IMR-90 (cell line): ENCODE results near the gene ZNF750. TPM values are rescaled to one million over a fixed set of nuclear protein-coding genes. Genes with fewer than 3 reads are reported as not detected.

ENCODE experiments used
- ATAC-seq: fragments of 200-7000 bp; cut with Tn5 transposase; 2 replicates; pipeline ENCODE4 v1.9.1; 2020; ENCODE audit warnings: low read depth, mild to moderate bottlenecking, moderate library complexity
- BruUV-seq: library from RNA; stranded (reverse); fragments of 400-500 nt; replicated peaks from 2 replicates; lab custom pipeline; 2021; lab: Mats Ljungman, UMichigan
- CTCF ChIA-PET: fragments of 300-600 bp; formaldehyde crosslinking; extraction: SDS; loops from one replicate; lab custom pipeline; 2021; ENCODE audit warnings: antibody characterized with exemption; lab: Yijun Ruan, JAX
- POLR2A ChIA-PET: fragments of 300-600 bp; sonication (Branson Sonifier 250); formaldehyde crosslinking; loops from one replicate; lab custom pipeline; 2022; ENCODE audit warnings: antibody characterized with exemption; ENCODE audit not compliant: unreplicated experiment; lab: Charles Lee
- DNase-seq: peaks from one replicate; pipeline ENCODE4 v3.0.0; 2013
- H2AFZ ChIP-seq: replicated peaks from 2 replicates; pipeline ENCODE3; 2013; ENCODE audit warnings: low read length, mild to moderate bottlenecking; ENCODE audit not compliant: poor library complexity
- H2AK5ac ChIP-seq: 2 replicates; pipeline ENCODE4 v1.6.1; 2013; ENCODE audit warnings: low read depth, low read length, inconsistent platforms
- H2AK9ac ChIP-seq: replicated peaks from 2 replicates; pipeline ENCODE3; 2013; ENCODE audit warnings: mild to moderate bottlenecking, low read depth, low read length, moderate library complexity; ENCODE audit not compliant: poor library complexity
- H2BK120ac ChIP-seq: 2 replicates; pipeline ENCODE4 v1.6.1; 2013; ENCODE audit warnings: low read depth, low read length, inconsistent platforms
- H2BK15ac ChIP-seq: 3 replicates; pipeline ENCODE4 v1.6.1; 2013; ENCODE audit warnings: low read depth, low read length, inconsistent platforms
- H2BK20ac ChIP-seq: 2 replicates; pipeline ENCODE4 v1.6.1; 2013; ENCODE audit warnings: low read depth, mild to moderate bottlenecking, inconsistent platforms, low read length, moderate library complexity
- H2BK5ac ChIP-seq: 2 replicates; pipeline ENCODE4 v1.6.1; 2013; ENCODE audit warnings: mild to moderate bottlenecking, low read depth, low read length, inconsistent platforms; ENCODE audit not compliant: poor library complexity, severe bottlenecking
- H3K14ac ChIP-seq: replicated peaks from 2 replicates; pipeline ENCODE4 v1.6.1; 2013; ENCODE audit warnings: low read depth, low read length, inconsistent platforms
- H3K18ac ChIP-seq: 2 replicates; pipeline ENCODE4 v1.6.1; 2013; ENCODE audit warnings: low read depth, low read length, control low read depth
- H3K23ac ChIP-seq: 2 replicates; pipeline ENCODE4 v1.6.1; 2013; ENCODE audit warnings: low read depth, low read length, inconsistent platforms
- H3K27ac ChIP-seq: 2 replicates; pipeline ENCODE4 v1.5.1; 2013; ENCODE audit warnings: mild to moderate bottlenecking, control low read depth, low read length; ENCODE audit not compliant: insufficient read depth
- H3K27me3 ChIP-seq: 2 replicates; pipeline ENCODE4 v1.6.1; 2013; ENCODE audit warnings: low read length; ENCODE audit not compliant: control insufficient read depth, insufficient read depth
- H3K36me3 ChIP-seq: 2 replicates; pipeline ENCODE4 v1.6.1; 2013; ENCODE audit warnings: low read length, mixed read lengths; ENCODE audit not compliant: control insufficient read depth, insufficient read depth
- H3K4ac ChIP-seq: 2 replicates; pipeline ENCODE4 v1.6.1; 2013; ENCODE audit warnings: low read depth, low read length, inconsistent platforms
- H3K4me1 ChIP-seq: 2 replicates; pipeline ENCODE4 v1.6.1; 2013; ENCODE audit warnings: low read length, mixed read lengths; ENCODE audit not compliant: control insufficient read depth, insufficient read depth
- H3K4me2 ChIP-seq: 2 replicates; pipeline ENCODE4 v1.6.1; 2013; ENCODE audit warnings: low read depth, mild to moderate bottlenecking, control low read depth, low read length, moderate library complexity
- H3K4me3 ChIP-seq: 2 replicates; pipeline ENCODE4 v1.5.1; 2013; ENCODE audit warnings: low read depth, mild to moderate bottlenecking, control low read depth, low read length, moderate library complexity; ENCODE audit not compliant: insufficient read depth
- H3K56ac ChIP-seq: 2 replicates; pipeline ENCODE4 v1.6.1; 2013; ENCODE audit warnings: low read length, inconsistent platforms; ENCODE audit not compliant: insufficient read depth; ENCODE audit errors: extremely low read depth
- H3K79me1 ChIP-seq, 2 experiments: 2 replicates each; pipeline ENCODE4 v1.6.1; 2013; ENCODE audit warnings: low read length in 2 of 2, inconsistent platforms in 1 of 2, low read depth in 1 of 2
- H3K9ac ChIP-seq: 2 replicates; pipeline ENCODE4 v1.6.1; 2013; ENCODE audit warnings: low read depth, low read length, control low read depth
- H3K9me1 ChIP-seq: 2 replicates; pipeline ENCODE4 v1.6.1; 2013; ENCODE audit warnings: low read length, inconsistent platforms; ENCODE audit not compliant: insufficient read depth
- H3K9me3 ChIP-seq: 2 replicates; pipeline ENCODE4 v1.6.1; 2013; ENCODE audit warnings: low read length; ENCODE audit not compliant: control insufficient read depth, insufficient read depth
- H4K20me1 ChIP-seq: 2 replicates; pipeline ENCODE4 v1.6.1; 2013; ENCODE audit warnings: low read length, inconsistent platforms; ENCODE audit not compliant: insufficient read depth
- H4K5ac ChIP-seq: 2 replicates; pipeline ENCODE4 v1.6.1; 2013; ENCODE audit warnings: mild to moderate bottlenecking, low read depth, low read length, control low read depth
- H4K8ac ChIP-seq, 2 experiments: 2 replicates each; pipeline ENCODE4 v1.6.1; 2013; ENCODE audit warnings: low read depth in 2 of 2, low read length in 2 of 2, control low read depth in 1 of 2, inconsistent platforms in 1 of 2
- H4K91ac ChIP-seq: 2 replicates; pipeline ENCODE4 v1.6.1; 2013; ENCODE audit warnings: low read depth, low read length, inconsistent platforms; ENCODE audit not compliant: insufficient read depth
- BHLHE40 ChIP-seq: fragments of 150-350 bp; IDR thresholded peaks from 2 replicates; pipeline ENCODE4 v1.6.1; 2016; ENCODE audit warnings: mild to moderate bottlenecking, low read depth, low read length
- CEBPB ChIP-seq: IDR thresholded peaks from 2 replicates; pipeline ENCODE4 v1.6.1; 2012; ENCODE audit warnings: low read depth, low read length, improper control_type of control experiment
- CHD1 ChIP-seq: IDR thresholded peaks from 2 replicates; pipeline ENCODE4 v1.6.1; 2012; ENCODE audit warnings: low read depth, low read length, improper control_type of control experiment
- FOS ChIP-seq: fragments of 150-350 bp; IDR thresholded peaks from 2 replicates; pipeline ENCODE4 v1.6.1; 2016; ENCODE audit warnings: low read depth, low read length
- RFX5 ChIP-seq: IDR thresholded peaks from 2 replicates; pipeline ENCODE4 v1.8.0; 2012; ENCODE audit warnings: low read depth, mild to moderate bottlenecking, low read length, moderate library complexity
- WGBS, 2 experiments: methylation state at CpG; one replicate each; pipeline versions ENCODE4 v1.1.5 to v1.1.7; 2013; ENCODE audit warnings: missing lambda C conversion rate in 2 of 2; ENCODE audit not compliant: insufficient read length in 1 of 2; ENCODE audit errors: extremely low coverage in 2 of 2; 5-methylcytosine and 5-hydroxymethylcytosine counted together
- dilution Hi-C: fragments of 300-500 bp; cut with HindIII; formaldehyde crosslinking; loops from one replicate; pipeline ENCODE4 v1.14.3; 2018; ENCODE audit warnings: low sequenced_read_pairs; ENCODE audit not compliant: unreplicated experiment
- in situ Hi-C: fragments of 300-500 bp; cut with MboI; formaldehyde crosslinking; loops from 3 replicates; pipeline ENCODE4 v1.14.3; 2019; ENCODE audit warnings: low sequenced_read_pairs, inconsistent platforms, mixed read lengths
- intact Hi-C: fragments of 100-400 bp; cut with micrococcal nuclease; formaldehyde crosslinking; loops from 2 replicates; pipeline ENCODE4 v1.10.0; 2022
- polyA plus RNA-seq, 3 experiments: library from polyadenylated mRNA; depleted of rRNA; stranded (reverse); fragments of >200 nt; gene quantifications; 2 replicates each; pipeline ENCODE4 v1.2.3, GENCODE V29; 2012; ENCODE audit warnings: low replicate concordance in 1 of 3
- total RNA-seq: library from RNA; depleted of rRNA; stranded (reverse); fragments of >200 nt; gene quantifications from 2 replicates; pipeline ENCODE4 v1.2.3, GENCODE V29; 2012
- TF ChIP-seq, protein P1 (sequence below): fragments of 150-350 bp; IDR thresholded peaks from 2 replicates; pipeline ENCODE4 v1.6.1; 2017; ENCODE audit warnings: mild to moderate bottlenecking, antibody characterized with exemption, low read length, low read depth

The ZNF750 gene
- total and polyA plus RNA-seq, 2 of the 4 experiments (the other 2 are of a cell fraction): not detected

- in situ Hi-C loops (no loop called here), dilution Hi-C loops (no loop called here), intact Hi-C loops (no loop called here)
- ChIA-PET POLR2A (no interaction called here), CTCF (no interaction called here)
- no peak overlapping the region for H2AK9ac ChIP-seq
- H3K23ac ChIP-seq: no peak overlapping the region
- H2BK120ac ChIP-seq: no peak overlapping the region
- H4K20me1 ChIP-seq: no peaks in the 10 kb centered on the region
- 0 out of 2 replicates have a peak, but pooled peaks cover 3% of the 10 kb centered on the region for H3K36me3 ChIP-seq
- H2BK5ac ChIP-seq: no peak overlapping the region
- H3K4me2 ChIP-seq: no peak overlapping the region
- H3K4me3 ChIP-seq: no peak overlapping the region
- TF ChIP-seq BHLHE40: no peak
- TF ChIP-seq FOS: no peak
- no peak for TF ChIP-seq CHD1
- TF ChIP-seq CEBPB: no peak
- TF ChIP-seq RFX5: no peak
- TF ChIP-seq, protein P1, sequence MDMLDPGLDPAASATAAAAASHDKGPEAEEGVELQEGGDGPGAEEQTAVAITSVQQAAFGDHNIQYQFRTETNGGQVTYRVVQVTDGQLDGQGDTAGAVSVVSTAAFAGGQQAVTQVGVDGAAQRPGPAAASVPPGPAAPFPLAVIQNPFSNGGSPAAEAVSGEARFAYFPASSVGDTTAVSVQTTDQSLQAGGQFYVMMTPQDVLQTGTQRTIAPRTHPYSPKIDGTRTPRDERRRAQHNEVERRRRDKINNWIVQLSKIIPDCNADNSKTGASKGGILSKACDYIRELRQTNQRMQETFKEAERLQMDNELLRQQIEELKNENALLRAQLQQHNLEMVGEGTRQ: no peak
- no peak overlapping the region for H4K91ac ChIP-seq
- H2BK15ac ChIP-seq: no peak overlapping the region
- no peak for ATAC-seq
- no CpG with 5 or more reads among the region's 12 CpGs for WGBS, 2 experiments
- no peak overlapping the region for H3K18ac ChIP-seq
- H4K5ac ChIP-seq: no peak overlapping the region
- H3K4me1 ChIP-seq: peaks cover 2% of the 10 kb centered on the region; the same call in 1 of the 2 replicates
- H3K27me3 ChIP-seq: no peaks in the 10 kb centered on the region
- H3K56ac ChIP-seq: no peak overlapping the region
- no peak overlapping the region for H3K9ac ChIP-seq
- no peak overlapping the region for H3K14ac ChIP-seq
- H2AFZ ChIP-seq: no peak overlapping the region
- no peaks in the 10 kb centered on the region for H3K9me3 ChIP-seq
- H4K8ac ChIP-seq: no peak overlapping the region
- no peak overlapping the region for H3K27ac ChIP-seq
- H3K4ac ChIP-seq: no peak overlapping the region
- BruUV-seq: no TSS peak
- H2BK20ac ChIP-seq: no peak overlapping the region
- no peak overlapping the region for H2AK5ac ChIP-seq
- H3K9me1 ChIP-seq: peaks cover 6% of the 10 kb centered on the region; the same call in 1 of the 2 replicates
- H3K79me1 ChIP-seq: peaks cover 0 to 4% of the 10 kb centered on the region in 2 experiments; a peak in 1 of 4 replicates
- no peak for DNase-seq
These were observed 609 bp upstream of the ZNF750 start for GRCh38 chr17:82840431-82840831.
